HG02678 (cell line): ENCODE data around the gene POGZ.
"Not testable (repeated sequence)": the region's sequence is repeated elsewhere in the genome, so short reads cannot be mapped to it uniquely, and the experiment has no call there.

Experiments
- ATAC-seq: cut with Tn5 transposase; IDR thresholded peaks from one replicate; pipeline ENCODE4 v1.9.1; 2021; ENCODE audit warnings: mild to moderate bottlenecking, moderate library complexity; ENCODE audit not compliant: unreplicated experiment

The POGZ gene

GRCh38 chr1:151418081-151418480 is 41.2 kb downstream of the POGZ start:
- ATAC-seq = no peak

- ATAC-seq = no peak
These were observed 43.1 kb downstream of the POGZ start for GRCh38 chr1:151416231-151416630.

GRCh38 chr1:151411884-151412283 is 47.4 kb downstream of the POGZ start:
- no peak for ATAC-seq

- ATAC-seq = no peak
These were observed 50.4 kb downstream of the POGZ start for GRCh38 chr1:151408891-151409290.

GRCh38 chr1:151407304-151407703 is 52.0 kb downstream of the POGZ start:
- no peak for ATAC-seq

GRCh38 chr1:151406176-151406575 is 53.1 kb downstream of the POGZ start:
- ATAC-seq = no peak

- ATAC-seq = no peak
These were observed 53.9 kb downstream of the POGZ start for GRCh38 chr1:151405187-151405951.

GRCh38 chr1:151403612-151404011 is 55.7 kb downstream of the POGZ start:
- ATAC-seq = no peak

- ATAC-seq = no peak
These were observed 56.5 kb downstream of the POGZ start for GRCh38 chr1:151402764-151403163.

GRCh38 chr1:151401860-151402259 is 57.4 kb downstream of the POGZ start:
- no peak for ATAC-seq

- no peak for ATAC-seq
These were observed 58.0 kb downstream of the POGZ start for GRCh38 chr1:151401125-151401788.

GRCh38 chr1:151399324-151400171 is 59.7 kb downstream of the POGZ start, which contains the start of gene PSMB4:
Gene PSMB4 (plus strand): TSS chr1:151399573. CDS start chr1:151399588, 15 bp downstream.
- peak; percentile 91 for ATAC-seq

- ATAC-seq = not testable (repeated sequence)
These were observed 63.0 kb downstream of the POGZ start for GRCh38 chr1:151396265-151396664.

- no peak for ATAC-seq
These were observed 65.7 kb downstream of the POGZ start for GRCh38 chr1:151393583-151393982.

- ATAC-seq = no peak
These were observed 68.2 kb downstream of the POGZ start for GRCh38 chr1:151391079-151391563.

- ATAC-seq = not testable (repeated sequence)
These were observed 68.8 kb downstream of the POGZ start for GRCh38 chr1:151390221-151391078.

- ATAC-seq = no peak
These were observed 73.3 kb downstream of the POGZ start for GRCh38 chr1:151386002-151386401.

GRCh38 chr1:151384584-151384983 is 74.7 kb downstream of the POGZ start:
- no peak for ATAC-seq

GRCh38 chr1:151377150-151377884 is 82.0 kb downstream of the POGZ start:
- ATAC-seq = no peak

- ATAC-seq = no peak
These were observed 86.1 kb downstream of the POGZ start for GRCh38 chr1:151373196-151373595.
